ENCODE results near the gene MYO7B. TPM values are rescaled to one million over a fixed set of nuclear protein-coding genes. Genes with fewer than 3 reads are reported as not detected.

The MYO7B gene
- total and polyA plus RNA-seq, 2 experiments from 2014 or later = 0.06 to 0.12 TPM

DNA sequence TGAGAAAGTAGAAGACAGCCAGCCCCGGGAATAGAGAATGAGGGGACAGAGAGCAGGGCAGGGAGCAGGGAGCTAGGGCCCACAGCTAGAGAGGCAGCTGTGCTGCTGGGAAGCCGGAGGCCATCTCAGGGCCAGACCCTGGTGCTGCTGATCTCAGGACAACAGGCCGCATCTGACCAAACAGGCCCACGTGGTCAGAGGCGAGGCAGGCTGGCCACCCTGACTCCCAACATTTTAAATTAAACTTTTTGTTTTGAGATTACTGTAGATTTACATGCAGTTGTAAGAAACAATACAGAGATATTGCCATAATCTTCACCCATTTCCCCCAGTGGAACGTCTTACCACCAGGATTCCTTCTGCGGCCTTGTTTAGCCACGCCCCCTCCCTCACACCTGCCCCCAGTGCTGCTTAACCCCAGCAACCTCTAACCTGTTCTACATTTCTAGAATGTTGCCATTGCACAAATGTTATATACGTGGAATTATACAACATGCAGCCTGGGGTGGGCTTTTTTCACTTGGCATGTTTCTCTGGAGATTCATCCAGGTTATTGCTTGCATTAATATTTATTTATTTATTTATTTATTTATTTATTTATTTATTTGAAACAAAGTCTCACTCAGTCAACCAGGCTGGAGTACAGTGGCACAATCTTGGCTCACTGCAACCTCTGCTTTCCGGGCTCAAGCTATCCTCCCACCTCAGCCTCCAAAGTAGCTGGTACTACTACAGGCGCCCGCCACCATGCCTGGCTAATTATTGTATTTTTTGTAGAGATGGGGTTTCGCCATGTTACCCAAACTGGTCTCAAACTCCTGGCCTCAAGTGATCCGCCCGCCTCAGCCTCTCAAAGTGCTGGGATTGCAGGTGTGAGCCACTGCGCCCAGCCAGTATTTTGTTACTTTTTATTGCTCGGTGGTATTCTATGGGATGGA, 61.8 kb downstream of the MYO7B start:
- H3K27me3 ChIP-seq = no peaks in the 10 kb centered on the region
- no peaks in the 10 kb centered on the region for H3K4me1 ChIP-seq (ENCODE audit: low read depth)
- no peak overlapping the region for H3K4me3 ChIP-seq
- no peaks in the 10 kb centered on the region for H3K9me3 ChIP-seq (ENCODE audit: low read depth)
- TF ChIP-seq, protein P1, sequence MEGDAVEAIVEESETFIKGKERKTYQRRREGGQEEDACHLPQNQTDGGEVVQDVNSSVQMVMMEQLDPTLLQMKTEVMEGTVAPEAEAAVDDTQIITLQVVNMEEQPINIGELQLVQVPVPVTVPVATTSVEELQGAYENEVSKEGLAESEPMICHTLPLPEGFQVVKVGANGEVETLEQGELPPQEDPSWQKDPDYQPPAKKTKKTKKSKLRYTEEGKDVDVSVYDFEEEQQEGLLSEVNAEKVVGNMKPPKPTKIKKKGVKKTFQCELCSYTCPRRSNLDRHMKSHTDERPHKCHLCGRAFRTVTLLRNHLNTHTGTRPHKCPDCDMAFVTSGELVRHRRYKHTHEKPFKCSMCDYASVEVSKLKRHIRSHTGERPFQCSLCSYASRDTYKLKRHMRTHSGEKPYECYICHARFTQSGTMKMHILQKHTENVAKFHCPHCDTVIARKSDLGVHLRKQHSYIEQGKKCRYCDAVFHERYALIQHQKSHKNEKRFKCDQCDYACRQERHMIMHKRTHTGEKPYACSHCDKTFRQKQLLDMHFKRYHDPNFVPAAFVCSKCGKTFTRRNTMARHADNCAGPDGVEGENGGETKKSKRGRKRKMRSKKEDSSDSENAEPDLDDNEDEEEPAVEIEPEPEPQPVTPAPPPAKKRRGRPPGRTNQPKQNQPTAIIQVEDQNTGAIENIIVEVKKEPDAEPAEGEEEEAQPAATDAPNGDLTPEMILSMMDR (IDR thresholded peaks at IDR 0.05; ENCODE audit: low read depth, low read length) = no peak
- no peaks in the 10 kb centered on the region for H3K36me3 ChIP-seq
- no peak for DNase-seq (ENCODE audit: low read depth in 1 of 2, low spot score in 1 of 2)
- H3K27ac ChIP-seq = no peak overlapping the region

DNA sequence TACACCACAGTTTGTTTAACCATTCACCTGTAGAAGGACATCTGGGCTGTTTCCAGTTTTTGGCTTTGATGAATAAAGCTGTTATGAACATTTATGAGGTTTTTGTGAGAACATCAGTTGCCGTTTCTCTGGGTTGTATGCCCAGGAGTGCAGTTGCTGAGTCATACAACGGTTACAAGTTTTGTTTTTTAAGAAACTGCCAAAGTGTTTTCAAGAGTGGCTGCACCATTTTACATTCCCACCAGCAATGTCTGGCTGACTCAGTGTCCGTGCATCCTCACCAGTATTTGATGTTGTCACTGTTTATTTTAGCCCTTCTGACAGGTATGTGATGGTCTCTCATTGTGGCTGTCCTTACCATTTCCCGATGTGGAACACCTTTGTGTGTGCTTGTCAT, 62.5 kb downstream of the MYO7B start:
- H3K9me3 ChIP-seq (ENCODE audit: low read depth) = no peaks in the 10 kb centered on the region
- H3K27ac ChIP-seq = no peak overlapping the region
- TF ChIP-seq, protein P1 (IDR thresholded peaks at IDR 0.05; ENCODE audit: low read depth, low read length) = no peak
- no peak for DNase-seq (ENCODE audit: low read depth in 1 of 2, low spot score in 1 of 2)
- H3K4me3 ChIP-seq = no peak overlapping the region
- H3K4me1 ChIP-seq (ENCODE audit: low read depth) = no peaks in the 10 kb centered on the region
- no peaks in the 10 kb centered on the region for H3K27me3 ChIP-seq
- no peaks in the 10 kb centered on the region for H3K36me3 ChIP-seq

DNA sequence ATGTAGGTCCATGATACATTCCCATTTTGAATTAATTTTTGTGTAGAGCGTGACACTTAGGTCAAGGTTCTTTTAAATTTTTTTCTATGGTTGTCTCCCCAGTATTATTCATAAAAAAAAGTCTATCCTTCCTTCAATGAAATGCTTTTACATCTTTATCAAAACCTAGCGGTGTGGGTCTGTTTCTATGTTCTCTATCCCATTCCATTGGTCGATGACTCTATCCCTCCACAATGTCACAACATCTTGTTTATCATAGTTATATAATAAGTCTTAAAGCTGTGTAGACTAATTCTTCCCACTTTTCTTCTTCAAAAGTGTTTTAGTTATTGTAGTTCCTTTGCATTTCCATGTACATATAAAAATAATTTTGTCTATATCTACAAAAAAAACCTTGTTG, 63.2 kb downstream of the MYO7B start:
- Histone ChIP-seq H3K36me3 (no peaks in the 10 kb centered on the region), H3K27me3 (no peaks in the 10 kb centered on the region), H3K4me1 (ENCODE audit: low read depth) (no peaks in the 10 kb centered on the region), H3K9me3 (ENCODE audit: low read depth) (no peaks in the 10 kb centered on the region), H3K27ac (no peak overlapping the region), H3K4me3 (no peak overlapping the region)
- TF ChIP-seq, protein P1 (IDR thresholded peaks at IDR 0.05; ENCODE audit: low read depth, low read length) = no peak
- DNase-seq (ENCODE audit: low read depth in 1 of 2, low spot score in 1 of 2) = no peak

DNA sequence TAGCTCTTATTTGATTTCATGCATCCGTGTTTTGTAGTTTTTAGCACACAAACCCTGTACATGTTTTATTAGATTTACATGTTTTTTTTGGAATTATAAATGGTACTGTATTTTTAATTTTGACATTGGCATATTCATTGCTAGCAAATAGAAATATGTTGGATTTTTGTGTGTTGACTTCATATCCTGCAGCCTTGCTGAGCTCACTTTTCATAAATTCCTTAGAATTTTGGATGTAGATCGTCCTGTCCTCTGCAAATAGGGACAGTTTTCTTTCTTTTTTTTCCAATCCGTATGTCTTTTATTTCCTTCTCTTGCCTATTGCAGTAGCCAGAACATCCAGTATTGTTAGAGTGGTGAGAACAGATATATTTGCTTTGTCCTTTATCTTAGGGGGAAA, 63.7 kb downstream of the MYO7B start:
- no peaks in the 10 kb centered on the region for H3K36me3 ChIP-seq
- H3K9me3 ChIP-seq (ENCODE audit: low read depth) = no peaks in the 10 kb centered on the region
- H3K27me3 ChIP-seq = no peaks in the 10 kb centered on the region
- TF ChIP-seq, protein P1 (IDR thresholded peaks at IDR 0.05; ENCODE audit: low read depth, low read length) = no peak
- H3K4me3 ChIP-seq = no peak overlapping the region
- no peaks in the 10 kb centered on the region for H3K4me1 ChIP-seq (ENCODE audit: low read depth)
- DNase-seq (ENCODE audit: low read depth in 1 of 2, low spot score in 1 of 2) = peak in 1 of 2 donors; percentile 5
- H3K27ac ChIP-seq = no peak overlapping the region

DNA sequence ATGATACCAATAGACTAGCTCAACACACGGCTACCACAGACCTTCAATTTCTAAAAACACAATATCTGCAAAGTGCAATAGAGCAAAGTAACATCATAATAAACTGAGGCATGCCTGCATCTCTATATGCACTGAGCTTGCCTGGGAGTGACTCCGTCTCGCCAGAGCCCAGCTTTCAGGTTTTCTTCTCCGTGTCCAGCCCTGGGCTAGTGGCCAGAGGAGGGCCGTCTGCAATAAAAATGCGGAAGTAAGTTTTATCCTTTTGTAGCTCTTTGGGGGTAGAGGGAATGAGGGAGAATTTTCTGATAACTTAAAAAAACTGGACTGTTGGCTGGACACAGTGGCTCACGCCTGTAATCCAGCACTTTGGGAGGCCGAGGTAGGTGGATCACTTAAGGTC, 69.5 kb downstream of the MYO7B start:
- H3K4me3 ChIP-seq = no peak overlapping the region
- no peaks in the 10 kb centered on the region for H3K27me3 ChIP-seq
- no peaks in the 10 kb centered on the region for H3K36me3 ChIP-seq
- peak in 1 of 2 donors; percentile 16 for DNase-seq (ENCODE audit: low read depth in 1 of 2, low spot score in 1 of 2)
- H3K27ac ChIP-seq = no peak overlapping the region
- no peaks in the 10 kb centered on the region for H3K4me1 ChIP-seq (ENCODE audit: low read depth)
- H3K9me3 ChIP-seq (ENCODE audit: low read depth) = no peaks in the 10 kb centered on the region
- TF ChIP-seq, protein P1 (IDR thresholded peaks at IDR 0.05; ENCODE audit: low read depth, low read length) = no peak
